Stimulated activated memory B cell treated with anti-CD40 and anti-IgM and Interleukin-4, amounts not matched to agents 10 μg/mL and 1 μg/mL and 100 μg/mL, for 72 hours (primary cell): ENCODE measurements around the gene IGFLR1.

Experiments
- ATAC-seq: fragments of 150-1000 bp; cut with Tn5 transposase; 2 replicates; pipeline ENCODE4 v1.10.0; 2021
- H3K27ac Mint-ChIP-seq: one replicate; pipeline ENCODE4 v1.8.0; 2022; ENCODE audit warnings: mild to moderate bottlenecking, mixed read lengths
- H3K27me3 Mint-ChIP-seq: one replicate; pipeline ENCODE4 v1.8.0; 2022; ENCODE audit warnings: mixed read lengths
- H3K36me3 Mint-ChIP-seq: one replicate; pipeline ENCODE4 v1.8.0; 2022; ENCODE audit warnings: mixed read lengths
- H3K4me1 Mint-ChIP-seq: one replicate; pipeline ENCODE4 v1.8.0; 2022; ENCODE audit warnings: mixed read lengths
- H3K4me3 Mint-ChIP-seq: one replicate; pipeline ENCODE4 v1.8.0; 2022; ENCODE audit warnings: mild to moderate bottlenecking, moderate library complexity, mixed read lengths
- H3K9me3 Mint-ChIP-seq: one replicate; pipeline ENCODE4 v1.8.0; 2022; ENCODE audit warnings: mixed read lengths

The IGFLR1 gene

GRCh38 chr19:35740108-35740422 lies 2.2 kb downstream of the IGFLR1 start:
- H3K36me3 Mint-ChIP-seq: peaks cover 49% of the 10 kb centered on the region
- peaks cover 65% of the 10 kb centered on the region for H3K4me1 Mint-ChIP-seq
- ATAC-seq: peak; percentile 24

GRCh38 chr19:35739275-35740107 lies 2.8 kb downstream of the IGFLR1 start:
- peak overlapping the region; percentile 97 for H3K4me3 Mint-ChIP-seq
- H3K4me1 Mint-ChIP-seq: peaks cover 68% of the 10 kb centered on the region
- H3K27ac Mint-ChIP-seq: no peak overlapping the region
- no peak for ATAC-seq
- peaks cover 55% of the 10 kb centered on the region for H3K36me3 Mint-ChIP-seq
- no peaks in the 10 kb centered on the region for H3K27me3 Mint-ChIP-seq
- no peaks in the 10 kb centered on the region for H3K9me3 Mint-ChIP-seq

More at GRCh38 chr19:35740108-35740422, 2.2 kb downstream of the IGFLR1 start:
- Mint-ChIP-seq H3K27me3 (no peaks in the 10 kb centered on the region), H3K27ac (peak overlapping the region; percentile 99), H3K9me3 (no peaks in the 10 kb centered on the region), H3K4me3 (peak overlapping the region; percentile 97)

GRCh38 chr19:35738887-35739229 lies 3.4 kb downstream of the IGFLR1 start:
- Mint-ChIP-seq H3K9me3 (no peaks in the 10 kb centered on the region), H3K4me3 (no peak overlapping the region), H3K36me3 (peaks cover 56% of the 10 kb centered on the region), H3K4me1 (peaks cover 68% of the 10 kb centered on the region), H3K27me3 (no peaks in the 10 kb centered on the region), H3K27ac (no peak overlapping the region)
- no peak for ATAC-seq

- ATAC-seq: no peak
- Mint-ChIP-seq H3K27me3 (no peaks in the 10 kb centered on the region), H3K4me1 (peaks cover 65% of the 10 kb centered on the region), H3K9me3 (no peaks in the 10 kb centered on the region), H3K36me3 (peaks cover 60% of the 10 kb centered on the region), H3K4me3 (no peak overlapping the region), H3K27ac (peak overlapping the region; percentile 30)
Measured at GRCh38 chr19:35738021-35738886, 4.0 kb downstream of the IGFLR1 start.

GRCh38 chr19:35736913-35737886 lies 5.1 kb downstream of the IGFLR1 start:
- peaks cover 57% of the 10 kb centered on the region for H3K36me3 Mint-ChIP-seq
- peak overlapping the region; percentile 30 for H3K27ac Mint-ChIP-seq

GRCh38 chr19:35734889-35735288 lies 7.4 kb downstream of the IGFLR1 start:
- Mint-ChIP-seq H3K36me3 (peaks cover 71% of the 10 kb centered on the region), H3K4me3 (no peak overlapping the region), H3K4me1 (peaks cover 45% of the 10 kb centered on the region), H3K9me3 (no peaks in the 10 kb centered on the region), H3K27ac (peak overlapping the region; percentile 18), H3K27me3 (no peaks in the 10 kb centered on the region)
- ATAC-seq: no peak

More at GRCh38 chr19:35736913-35737886, 5.1 kb downstream of the IGFLR1 start:
- Mint-ChIP-seq H3K27me3 (no peaks in the 10 kb centered on the region), H3K4me1 (peaks cover 54% of the 10 kb centered on the region), H3K4me3 (no peak overlapping the region), H3K9me3 (no peaks in the 10 kb centered on the region)
- ATAC-seq: no peak

GRCh38 chr19:35734273-35734672 lies 8.0 kb downstream of the IGFLR1 start:
- no peak for ATAC-seq
- Mint-ChIP-seq H3K4me1 (peaks cover 39% of the 10 kb centered on the region), H3K9me3 (no peaks in the 10 kb centered on the region), H3K27me3 (no peaks in the 10 kb centered on the region), H3K36me3 (peaks cover 76% of the 10 kb centered on the region), H3K27ac (peak overlapping the region; percentile 18), H3K4me3 (no peak overlapping the region)

- H3K27ac Mint-ChIP-seq: peak overlapping the region; percentile 18
- peaks cover 31% of the 10 kb centered on the region for H3K4me1 Mint-ChIP-seq
- no peak overlapping the region for H3K4me3 Mint-ChIP-seq
- no peak for ATAC-seq
- H3K9me3 Mint-ChIP-seq: no peaks in the 10 kb centered on the region
- no peaks in the 10 kb centered on the region for H3K27me3 Mint-ChIP-seq
- H3K36me3 Mint-ChIP-seq: peaks cover 79% of the 10 kb centered on the region
Measured at GRCh38 chr19:35733180-35734125, 8.8 kb downstream of the IGFLR1 start.

- no peaks in the 10 kb centered on the region for H3K27me3 Mint-ChIP-seq
- ATAC-seq: no peak
- H3K27ac Mint-ChIP-seq: no peak overlapping the region
- H3K36me3 Mint-ChIP-seq: peaks cover 83% of the 10 kb centered on the region
- no peaks in the 10 kb centered on the region for H3K9me3 Mint-ChIP-seq
- no peak overlapping the region for H3K4me3 Mint-ChIP-seq
- peaks cover 29% of the 10 kb centered on the region for H3K4me1 Mint-ChIP-seq
Measured at GRCh38 chr19:35732540-35733179, 9.6 kb downstream of the IGFLR1 start.

GRCh38 chr19:35731779-35732405 lies 10.4 kb downstream of the IGFLR1 start:
- Mint-ChIP-seq H3K4me3 (no peak overlapping the region), H3K27me3 (no peaks in the 10 kb centered on the region), H3K9me3 (no peaks in the 10 kb centered on the region), H3K4me1 (peaks cover 21% of the 10 kb centered on the region), H3K27ac (no peak overlapping the region), H3K36me3 (peaks cover 78% of the 10 kb centered on the region)
- no peak for ATAC-seq

GRCh38 chr19:35731353-35731752 lies 10.9 kb downstream of the IGFLR1 start:
- H3K27me3 Mint-ChIP-seq: no peaks in the 10 kb centered on the region
- H3K27ac Mint-ChIP-seq: no peak overlapping the region
- no peaks in the 10 kb centered on the region for H3K9me3 Mint-ChIP-seq
- ATAC-seq: no peak
- H3K4me3 Mint-ChIP-seq: no peak overlapping the region
- peaks cover 16% of the 10 kb centered on the region for H3K4me1 Mint-ChIP-seq
- peaks cover 77% of the 10 kb centered on the region for H3K36me3 Mint-ChIP-seq

GRCh38 chr19:35730326-35730725 lies 11.9 kb downstream of the IGFLR1 start:
- peaks cover 78% of the 10 kb centered on the region for H3K36me3 Mint-ChIP-seq
- no peak overlapping the region for H3K27ac Mint-ChIP-seq
- H3K4me1 Mint-ChIP-seq: peaks cover 13% of the 10 kb centered on the region
- H3K9me3 Mint-ChIP-seq: no peaks in the 10 kb centered on the region
- ATAC-seq: no peak
- H3K4me3 Mint-ChIP-seq: no peak overlapping the region
- H3K27me3 Mint-ChIP-seq: no peaks in the 10 kb centered on the region

- H3K4me1 Mint-ChIP-seq: peaks cover 12% of the 10 kb centered on the region
- H3K36me3 Mint-ChIP-seq: peaks cover 80% of the 10 kb centered on the region
- no peak overlapping the region for H3K4me3 Mint-ChIP-seq
- no peak for ATAC-seq
- no peak overlapping the region for H3K27ac Mint-ChIP-seq
- no peaks in the 10 kb centered on the region for H3K27me3 Mint-ChIP-seq
- no peaks in the 10 kb centered on the region for H3K9me3 Mint-ChIP-seq
Measured at GRCh38 chr19:35729763-35730162, 12.5 kb downstream of the IGFLR1 start.
